GM21619 (cell line): ENCODE data around the gene IL34.

Experiments used
- ATAC-seq: cut with Tn5 transposase; IDR thresholded peaks from one replicate; pipeline ENCODE4 v1.9.1; 2021; ENCODE audit not compliant: unreplicated experiment

Gene IL34

DNA sequence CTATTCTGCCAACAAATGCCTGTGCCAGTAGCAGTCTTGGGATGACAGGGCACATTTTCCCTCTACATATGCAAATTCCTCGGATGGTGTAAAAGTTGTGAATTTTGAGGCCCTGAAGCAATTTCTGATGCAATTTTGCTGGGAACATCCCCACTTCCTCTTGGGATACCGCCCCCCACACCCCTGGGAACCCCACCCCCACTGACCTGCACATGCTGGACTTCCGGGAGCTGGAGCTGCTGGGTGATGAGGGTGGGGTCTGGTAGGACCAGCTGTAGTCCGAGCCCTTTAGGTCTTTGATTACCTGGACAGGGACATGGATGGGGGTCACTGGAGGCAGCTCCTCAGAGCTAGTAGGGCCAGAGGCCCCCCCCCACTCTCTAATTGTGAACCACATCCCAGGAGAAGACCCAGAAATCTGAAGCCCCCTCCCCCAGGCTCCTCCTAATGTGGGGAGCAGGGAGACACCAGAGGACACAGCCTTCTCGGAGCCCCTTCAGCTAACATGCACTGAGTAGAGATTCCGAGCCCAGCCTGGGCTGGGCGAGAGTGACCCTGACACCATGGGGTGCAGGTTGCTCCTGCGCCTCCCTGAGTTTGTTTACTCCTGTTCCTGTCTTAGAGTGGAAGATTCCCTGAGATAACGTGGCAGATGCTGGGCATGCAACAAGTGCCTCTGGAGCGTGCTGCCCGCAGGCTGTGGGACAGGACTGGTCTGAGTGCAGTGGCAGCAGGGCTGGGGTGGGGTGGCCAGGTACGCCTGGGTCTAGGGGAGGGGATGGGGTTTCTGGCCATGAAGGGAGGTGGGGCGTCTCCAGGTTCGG, 30.5 kb downstream of the IL34 start:
- ATAC-seq, result no peak

DNA sequence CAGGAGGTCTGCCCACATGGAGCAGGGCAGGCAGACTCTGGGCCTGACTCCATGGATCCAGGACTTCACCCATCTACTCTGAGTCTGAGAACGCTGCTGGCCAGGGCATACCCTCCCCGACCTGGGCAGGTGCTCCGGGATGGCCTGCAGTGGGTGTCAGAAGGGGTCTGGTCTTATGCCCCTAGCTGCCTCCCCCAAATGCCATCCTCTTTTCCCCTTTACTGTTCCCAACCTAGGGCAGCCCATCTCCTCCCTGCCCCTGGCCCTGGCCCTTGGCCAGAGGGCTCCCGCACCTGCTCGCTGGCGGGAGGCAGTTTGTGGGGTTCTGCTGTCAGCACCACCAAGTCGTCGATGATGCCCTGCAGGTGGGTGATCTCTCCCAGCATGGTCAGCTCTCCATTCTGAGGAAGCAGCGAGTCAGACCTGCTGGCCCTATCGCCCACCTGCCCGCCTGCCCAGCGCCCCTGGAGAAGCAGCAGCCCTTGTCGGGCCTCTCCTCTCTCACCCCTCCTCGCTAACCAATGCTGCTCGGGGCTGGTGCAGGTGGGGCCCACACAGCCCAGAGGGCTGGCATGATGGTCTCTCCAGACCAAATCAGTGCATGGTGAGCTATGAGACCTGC, 31.3 kb downstream of the IL34 start:
- no peak for ATAC-seq

DNA sequence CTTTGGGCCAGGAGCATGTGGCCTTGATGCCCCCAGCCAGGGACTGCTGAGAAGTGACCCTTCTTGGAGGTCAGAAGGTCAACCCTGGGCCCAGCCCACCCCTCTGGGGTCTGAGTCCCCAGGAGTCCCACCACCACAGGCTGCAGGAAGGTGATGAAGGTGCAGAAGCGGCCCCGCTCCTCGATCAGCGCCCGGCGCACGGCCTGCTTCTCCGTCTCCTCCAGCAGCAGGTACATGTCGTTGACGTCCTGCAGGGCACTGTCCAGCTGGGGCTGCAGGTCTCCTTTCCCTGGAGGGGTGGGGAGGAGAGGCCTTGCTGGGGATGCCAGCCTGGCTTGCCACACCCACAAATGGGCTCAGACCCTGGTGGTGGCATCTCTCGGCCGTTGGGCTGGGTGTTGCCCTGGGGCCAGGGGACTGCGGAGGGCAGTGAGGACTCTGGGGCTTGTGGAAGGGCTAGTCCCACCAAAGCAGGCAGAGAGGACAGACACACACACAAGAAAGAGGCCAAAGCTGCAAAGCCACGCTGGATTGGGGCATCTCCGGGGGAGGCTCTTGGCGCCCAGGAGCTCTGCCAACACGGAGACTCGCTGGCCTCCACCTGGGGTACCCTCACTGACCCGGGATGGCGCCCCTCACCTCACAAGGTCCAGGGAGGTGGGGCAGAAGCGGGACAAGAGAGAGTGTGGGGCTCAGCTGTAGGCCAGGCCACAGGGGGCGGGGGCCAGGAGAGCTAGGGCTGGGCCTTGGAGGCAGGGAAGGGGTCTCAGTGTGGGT, 31.9 kb downstream of the IL34 start:
- ATAC-seq, result no peak

DNA sequence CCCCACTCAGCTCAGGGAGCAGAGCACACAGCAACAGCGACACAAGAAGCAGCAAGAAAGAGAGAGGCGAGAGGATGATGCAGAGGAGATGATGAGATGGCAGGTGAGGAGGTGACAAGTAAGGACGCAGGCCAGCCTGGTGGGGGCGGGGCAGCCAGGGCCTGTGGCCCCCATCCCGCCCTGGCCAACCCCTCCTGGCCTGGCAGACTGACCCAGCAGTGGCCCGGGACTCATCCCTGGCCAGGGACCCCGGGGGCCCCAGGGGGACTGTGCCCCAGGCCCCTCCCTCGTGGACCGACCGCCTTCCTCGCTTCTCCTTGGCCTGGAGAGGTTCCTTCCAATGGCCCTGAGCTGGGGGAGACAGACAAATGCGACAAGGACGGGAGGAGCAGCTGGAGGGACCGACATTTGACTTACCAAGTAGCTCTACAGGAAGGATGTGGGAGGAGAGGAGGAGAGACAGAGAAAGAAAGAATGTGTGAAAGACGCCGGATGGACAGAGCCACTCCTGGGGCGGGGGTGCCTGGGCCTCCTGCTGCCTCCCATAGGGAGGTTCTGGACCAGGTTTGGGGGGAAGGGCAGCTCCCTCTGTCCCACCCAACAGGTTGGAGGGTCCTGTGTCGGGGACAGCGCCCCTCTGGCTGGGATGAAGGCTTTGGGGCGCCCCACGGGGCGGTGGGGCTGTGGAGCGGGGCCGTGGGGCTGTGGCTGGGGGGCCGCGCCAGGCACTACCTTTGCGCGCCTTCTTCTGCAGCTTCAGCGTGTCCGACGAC, 32.7 kb downstream of the IL34 start:
- no peak for ATAC-seq

DNA sequence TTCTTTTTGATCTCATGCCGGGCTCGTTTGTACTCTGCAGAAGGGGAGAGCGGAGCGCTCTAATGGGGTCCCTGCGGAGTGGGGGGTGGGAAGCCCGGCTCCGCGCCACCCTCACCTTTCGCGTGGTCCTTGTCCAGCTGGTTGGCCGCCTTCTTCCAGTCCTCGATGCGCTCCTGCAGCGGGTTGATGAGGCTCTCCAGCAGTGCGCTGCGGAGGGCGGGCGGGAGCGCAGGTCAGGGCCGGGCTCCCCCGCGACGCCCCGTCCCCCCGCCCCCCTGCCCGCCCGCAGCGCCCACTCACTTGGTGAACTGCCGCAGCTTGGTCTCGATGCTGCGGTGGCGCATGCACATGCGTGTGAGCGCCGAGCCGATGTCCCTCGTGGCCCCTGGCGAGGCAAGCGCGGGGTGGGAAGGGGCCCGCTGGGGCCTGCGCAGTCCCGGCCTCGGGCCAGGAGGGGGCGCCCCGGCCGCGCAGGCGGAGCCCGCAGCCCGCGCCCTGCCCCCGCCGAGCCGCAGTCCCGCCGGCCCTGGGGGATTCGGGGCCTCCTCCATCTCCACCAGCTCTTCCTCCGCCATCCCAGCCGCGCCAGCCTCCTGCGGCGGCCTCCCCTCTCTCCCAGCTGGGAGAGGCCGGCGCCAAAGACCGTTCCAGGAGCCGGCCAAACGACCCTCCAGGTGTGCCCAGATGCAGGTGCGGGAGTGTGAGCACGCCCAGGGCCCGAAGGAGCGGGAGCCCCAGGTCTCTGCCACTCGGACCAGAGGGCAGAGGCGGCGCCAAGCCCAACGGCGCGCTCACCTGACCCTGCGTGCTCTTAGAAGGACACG, 33.5 kb downstream of the IL34 start:
- ATAC-seq, result no peak

DNA sequence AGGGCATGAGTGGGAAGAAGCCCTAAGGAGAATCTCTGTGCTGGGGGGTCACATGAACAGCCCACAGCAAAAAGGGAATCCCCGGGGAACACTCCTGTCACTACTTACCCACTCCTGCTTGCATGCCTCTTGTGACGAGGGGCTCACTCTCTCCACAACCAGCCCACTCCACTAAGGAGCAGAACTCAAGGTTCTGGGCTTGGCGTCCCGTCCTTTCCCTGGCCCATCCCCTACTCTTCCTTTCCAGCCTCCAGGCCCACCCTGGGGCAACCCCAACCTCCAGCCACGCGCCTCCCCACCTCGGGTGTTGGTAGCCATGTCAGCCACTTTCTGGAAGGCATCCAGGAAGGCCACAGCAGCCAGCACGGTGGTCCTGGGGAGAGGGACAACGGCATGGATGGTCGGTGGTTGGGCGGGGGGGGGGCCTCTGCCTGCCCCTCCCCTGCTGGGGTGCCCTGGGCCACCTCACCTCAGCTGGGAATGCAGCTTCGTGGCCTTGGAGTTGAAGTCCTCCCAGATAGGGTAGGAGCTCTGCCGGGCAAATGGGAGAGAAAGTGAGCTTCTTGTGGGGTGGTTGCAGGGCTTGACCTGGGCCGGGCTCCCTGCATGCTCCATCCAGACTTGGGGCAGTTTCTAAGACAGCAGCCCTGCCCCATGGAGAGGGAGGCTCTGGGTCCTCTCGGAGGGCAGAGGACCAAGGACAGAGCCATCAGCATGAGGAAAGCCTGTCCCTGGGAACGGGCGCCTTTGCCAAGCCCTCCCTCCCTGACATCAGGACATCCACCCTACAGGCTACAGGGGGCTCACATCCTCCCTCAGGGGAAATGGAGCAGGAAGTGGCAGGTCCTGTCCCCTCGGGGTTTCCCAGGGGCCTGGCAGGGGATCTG, 34.4 kb downstream of the IL34 start:
- ATAC-seq, result no peak

DNA sequence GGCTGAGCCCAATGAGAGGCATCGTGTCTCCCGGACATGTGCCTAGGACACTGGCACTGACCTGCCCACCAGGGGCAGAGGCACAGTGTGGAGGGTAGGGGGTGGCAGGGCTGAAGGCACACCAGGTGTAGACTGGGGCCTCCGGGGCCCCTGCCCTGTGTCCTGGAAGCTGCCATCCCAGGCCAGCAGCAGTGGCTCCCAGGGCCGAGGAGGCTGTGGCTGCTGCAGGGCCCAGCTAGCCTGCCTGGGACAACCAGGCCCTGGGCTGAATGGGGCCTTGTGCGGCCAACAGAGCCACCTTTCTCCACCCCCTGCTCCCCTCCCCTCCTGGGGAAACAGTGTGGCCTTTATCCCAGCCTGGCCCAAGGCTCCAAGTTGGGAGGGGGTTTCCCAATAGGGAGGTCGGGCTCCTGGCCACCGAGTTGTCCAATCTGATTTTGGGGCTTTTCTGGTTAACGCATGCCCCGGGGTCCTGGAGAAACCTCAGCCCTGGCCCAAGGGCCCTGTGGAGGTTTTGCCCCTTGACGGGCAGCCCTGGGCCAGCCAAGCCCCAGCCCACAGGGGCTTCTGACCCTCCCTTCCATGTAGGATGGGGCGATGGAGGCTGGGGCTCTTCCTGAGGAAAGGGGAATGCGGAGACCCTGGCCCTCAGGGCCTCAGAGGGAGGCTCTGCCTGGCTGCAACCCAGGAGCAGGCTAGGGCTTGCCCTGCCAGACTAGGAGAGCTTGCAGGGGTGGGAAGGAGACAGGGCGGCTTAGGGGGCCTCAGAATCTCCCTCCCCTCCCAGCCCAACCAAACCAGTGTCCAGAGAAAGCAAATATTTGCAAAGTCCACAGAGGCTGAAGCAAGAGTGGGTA, 35.3 kb downstream of the IL34 start:
- no peak for ATAC-seq

DNA sequence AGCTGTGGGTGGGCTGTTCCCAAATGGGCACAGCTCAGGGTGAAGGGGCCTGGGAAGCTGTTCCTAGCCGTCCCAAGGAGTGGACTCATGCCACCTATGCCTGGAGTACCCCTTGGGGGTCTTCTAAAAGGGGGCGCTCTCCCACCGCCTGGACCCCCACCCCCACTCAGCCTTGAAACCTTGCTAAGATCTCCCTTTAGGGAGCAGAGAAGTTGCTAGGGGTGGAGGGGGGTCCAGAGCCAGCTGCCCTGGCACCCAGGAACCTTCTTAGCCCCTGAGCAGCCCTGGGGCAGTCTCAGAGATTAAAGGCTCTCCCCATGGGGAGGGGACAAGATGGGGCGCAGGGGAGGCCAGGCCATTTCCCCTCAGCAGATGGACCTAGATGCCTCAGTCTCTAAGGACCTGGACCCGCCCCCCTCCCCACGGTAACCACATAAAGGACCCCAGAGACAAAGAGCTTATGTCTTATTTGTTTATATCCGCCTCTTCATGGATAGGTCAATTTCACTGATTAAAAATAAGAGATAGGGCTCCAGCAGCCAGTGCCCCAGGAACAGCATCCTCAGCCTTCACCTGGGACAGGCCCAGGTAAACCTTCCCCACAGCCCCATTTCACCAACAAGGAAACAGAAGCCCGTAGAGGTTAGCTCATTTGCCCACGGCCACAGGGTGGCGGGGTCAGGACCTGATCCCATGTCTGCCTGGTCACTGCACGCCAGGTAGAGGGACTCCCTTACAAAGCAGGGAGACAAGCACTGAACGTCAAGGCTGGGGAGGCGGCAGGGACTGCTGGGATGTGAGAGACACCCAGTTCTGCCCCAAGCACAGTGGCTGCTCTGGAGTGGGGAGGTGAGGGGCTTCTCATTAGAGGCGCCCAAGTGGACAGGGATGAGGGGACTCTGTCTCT, 36.1 kb downstream of the IL34 start:
- ATAC-seq, result no peak

DNA sequence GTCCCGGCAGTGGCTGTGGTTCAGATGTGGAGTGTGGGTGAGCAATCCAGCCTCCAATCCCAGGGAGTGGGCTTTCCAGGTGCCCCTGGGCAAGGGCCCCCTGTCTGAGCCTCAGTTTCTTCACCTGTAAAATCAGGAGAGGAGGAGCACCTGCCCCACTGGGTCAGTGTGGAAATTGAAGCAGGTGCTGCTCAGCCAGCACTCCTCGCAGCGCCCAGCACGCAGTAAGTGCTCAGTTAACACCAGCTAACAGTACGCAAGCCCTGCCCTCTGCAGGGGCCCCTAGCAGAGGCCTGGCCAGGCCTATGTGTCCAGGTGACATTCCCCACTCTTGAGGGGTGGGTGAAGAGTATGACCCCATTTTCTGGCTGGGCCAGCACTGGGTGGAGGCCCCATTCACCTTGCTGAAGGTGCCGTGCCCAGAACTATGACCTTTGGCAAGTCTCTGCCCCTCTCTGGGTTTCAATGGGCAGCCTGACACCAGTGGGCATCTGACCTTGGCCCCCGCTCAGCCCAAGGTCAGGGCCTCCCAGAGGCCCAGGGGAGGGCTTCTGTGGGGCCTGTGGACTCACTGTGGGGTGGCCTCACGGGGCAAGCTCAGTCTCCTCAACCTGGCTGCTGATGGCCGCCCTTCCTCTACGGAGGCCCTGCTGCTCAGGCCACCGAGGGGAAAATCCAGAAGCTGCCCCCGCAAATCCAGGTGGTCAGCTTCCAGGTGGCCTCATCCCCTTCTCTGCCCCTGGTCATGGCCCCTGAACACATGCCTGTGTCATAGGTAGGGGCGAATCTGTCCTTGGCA, 37.0 kb downstream of the IL34 start:
- no peak for ATAC-seq

DNA sequence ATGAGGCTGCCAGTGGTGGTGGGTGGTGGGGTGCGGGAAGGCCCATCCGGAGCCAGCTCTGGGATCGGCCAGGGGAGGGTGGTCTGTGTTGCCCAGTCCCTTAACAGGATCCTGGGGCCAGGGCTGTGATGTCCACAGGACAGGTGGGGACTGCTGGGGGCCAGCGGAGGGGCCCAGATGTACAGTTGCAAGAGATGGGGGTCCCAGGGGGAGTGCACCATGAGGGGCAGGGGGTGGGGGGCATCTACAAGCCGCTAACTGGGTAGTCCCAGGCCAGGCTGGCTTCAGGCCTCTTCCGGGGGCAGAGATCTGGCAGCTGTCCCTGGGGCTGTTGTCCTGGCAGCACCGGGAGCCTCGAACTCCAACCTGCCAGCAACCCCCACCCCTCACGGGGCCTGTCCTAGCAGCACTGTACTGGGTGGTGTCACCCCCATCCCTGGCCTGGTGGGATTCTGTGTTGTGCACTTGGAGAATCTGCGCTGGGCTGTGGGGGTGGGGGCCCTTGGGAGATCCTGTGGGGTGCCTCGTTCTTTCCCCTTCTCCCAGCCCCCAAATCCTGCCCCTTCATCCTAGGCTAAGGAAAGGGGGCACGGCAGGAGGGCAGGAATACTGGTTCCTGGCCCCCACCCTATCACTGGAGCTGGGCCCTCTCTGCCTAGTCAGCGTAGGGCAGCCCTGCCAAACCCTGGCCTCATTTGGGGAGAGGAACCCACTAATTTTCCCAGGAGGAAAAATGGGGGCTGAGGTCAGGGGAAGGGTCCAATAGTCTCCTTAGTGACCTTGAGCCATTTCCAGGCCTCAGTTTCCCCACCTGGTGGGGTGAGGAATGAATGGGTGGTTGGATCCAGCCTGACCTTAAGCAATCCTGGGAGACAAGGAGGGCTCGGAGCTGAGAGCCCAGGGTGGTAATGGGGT, 38.0 kb downstream of the IL34 start:
- no peak for ATAC-seq

DNA sequence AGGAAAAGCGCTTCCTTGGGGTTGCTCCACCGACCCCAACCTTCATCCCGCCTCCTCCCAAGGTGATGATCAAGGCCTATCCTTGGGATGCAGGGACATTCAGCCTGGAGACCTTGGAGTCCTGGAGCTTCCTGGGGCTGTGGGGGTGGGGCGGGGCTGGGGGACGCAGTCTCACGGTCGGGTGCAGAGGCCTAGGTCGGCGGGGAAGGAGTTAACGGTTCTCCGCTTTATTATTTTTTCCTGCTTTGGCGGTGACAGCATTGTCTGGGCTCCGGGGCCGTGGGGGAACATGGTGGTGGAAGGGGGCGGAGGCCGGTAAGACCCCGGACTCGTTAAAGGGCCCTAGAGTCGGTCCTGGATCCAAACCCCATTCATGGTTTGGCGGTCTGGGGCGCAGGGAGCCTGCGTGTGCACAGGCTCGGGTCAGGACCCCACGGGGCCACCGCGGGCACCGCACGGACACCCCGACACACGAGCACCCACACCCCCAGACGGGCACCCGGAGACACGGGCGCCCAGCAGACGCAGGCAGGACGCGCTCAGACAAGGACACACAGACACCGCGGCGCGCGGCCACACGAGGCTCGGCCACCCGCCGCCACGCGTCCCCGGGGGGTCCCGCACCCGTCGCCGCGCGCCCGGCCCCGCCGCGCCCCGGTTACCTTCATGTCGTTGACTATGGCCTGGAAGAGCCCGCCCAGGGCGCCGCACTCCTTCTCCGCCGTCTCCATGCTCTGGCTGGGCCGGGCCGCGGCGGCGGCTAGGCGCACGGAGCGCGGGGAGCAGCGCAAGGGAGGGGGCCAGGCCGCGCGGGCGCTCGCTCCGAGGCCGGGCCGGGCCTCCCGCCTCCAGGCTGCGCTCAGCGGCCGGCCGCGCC, 38.9 kb downstream of the IL34 start:
- no peak for ATAC-seq

DNA sequence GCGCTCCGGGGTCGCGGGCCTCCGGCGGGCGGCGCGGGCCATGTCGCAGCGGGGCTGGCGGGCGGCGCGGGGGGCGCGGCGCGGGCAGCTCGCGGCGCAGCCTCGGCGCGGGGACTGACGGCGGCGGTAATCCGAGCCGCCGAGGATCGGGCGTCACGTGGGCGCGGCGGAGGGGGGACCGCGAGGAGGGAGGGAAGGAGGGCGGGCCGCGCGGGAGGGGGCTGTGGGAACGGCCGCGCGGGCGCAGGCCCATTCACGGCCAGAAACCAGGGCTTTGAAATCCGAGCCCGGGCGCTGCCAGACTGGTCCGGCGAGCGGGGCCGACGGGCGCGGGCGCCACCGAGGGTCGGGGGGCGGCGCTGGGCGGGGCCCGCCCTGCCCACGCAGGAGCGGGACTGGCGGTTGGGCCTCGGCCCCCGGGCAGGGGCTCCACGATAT, 39.6 kb downstream of the IL34 start, which contains the start of gene MTSS2:
Gene MTSS2 (minus strand): TSS at position 116 of the 438 bp plus-strand sequence. CDS start 262 bp downstream, outside the sequence.
- no peak for ATAC-seq

DNA sequence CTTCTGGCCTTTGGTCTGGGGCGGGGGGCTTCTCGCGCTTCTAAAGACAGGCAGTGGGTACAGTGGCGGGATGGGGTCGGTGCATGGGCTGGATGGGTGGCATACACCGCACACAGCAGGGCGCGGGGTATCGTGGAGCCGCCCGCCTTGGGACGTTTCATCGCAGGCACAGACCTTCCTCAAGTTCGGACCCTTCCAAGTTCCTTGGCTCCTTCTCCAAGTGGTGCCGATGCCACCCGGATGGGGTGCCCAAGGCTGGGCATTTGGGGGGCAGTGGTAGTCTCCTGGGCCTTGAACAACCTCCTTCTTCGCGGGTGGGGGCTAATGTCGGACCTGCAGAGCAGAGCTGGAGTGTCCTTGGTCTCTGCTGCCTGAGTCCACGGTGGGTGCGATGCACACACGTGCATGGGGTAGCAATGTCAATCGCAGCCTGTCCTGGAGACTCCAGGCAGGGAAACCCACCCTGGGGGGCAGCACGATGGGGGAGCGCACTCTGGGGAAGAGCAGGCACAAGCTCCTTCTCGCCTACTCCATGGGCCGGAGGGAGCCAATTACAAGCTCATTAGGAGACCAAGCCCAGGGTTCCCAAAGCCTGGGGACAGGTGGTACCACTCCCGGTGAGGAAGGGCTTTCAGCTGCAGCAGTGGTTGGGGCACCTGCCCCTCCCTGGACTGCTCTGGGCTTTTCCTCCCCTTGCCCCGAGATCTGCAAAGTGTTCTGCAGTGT, 40.2 kb downstream of the IL34 start:
- no peak for ATAC-seq

DNA sequence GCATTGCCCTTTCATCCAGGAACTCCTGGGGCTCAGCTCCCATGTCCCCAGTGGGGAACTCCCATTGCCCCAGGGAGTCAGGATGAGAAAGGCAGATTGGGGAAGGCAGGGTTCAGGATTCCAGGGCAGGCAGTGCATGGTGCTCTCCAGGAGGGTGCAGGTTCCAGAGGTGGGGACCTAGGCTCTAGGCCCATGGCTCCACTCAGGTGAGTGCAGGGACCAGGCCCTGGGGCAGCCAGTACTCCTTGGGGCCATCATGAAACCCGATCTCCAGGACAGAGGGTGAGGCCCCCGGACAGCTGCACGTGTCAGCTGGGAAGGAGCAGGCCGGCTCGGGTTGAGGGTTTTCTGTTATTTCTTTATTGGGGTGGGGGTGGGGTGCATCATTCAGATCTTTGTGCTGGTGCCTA, 40.7 kb downstream of the IL34 start:
- no peak for ATAC-seq
